OCI-LY3 (cell line): Measurements from ENCODE around the gene STAT4.

Experiments
- H2AFZ ChIP-seq: fragments of 200-600, 300-600 bp; shearing (Covaris generic); 2 replicates; pipeline ENCODE4 v1.6.0; 2014; ENCODE audit warnings: antibody characterized with exemption, low read depth, low read length
- H3K27ac ChIP-seq: fragments of 200-600, 300-600 bp; sonication (generic); 2 replicates; pipeline ENCODE4 v1.5.1; 2014; ENCODE audit warnings: mild to moderate bottlenecking, low read length, moderate library complexity, mixed read lengths
- H3K27me3 ChIP-seq: fragments of 200-600, 300-600 bp; sonication (generic); 2 replicates; pipeline ENCODE4 v1.6.1; 2014; ENCODE audit warnings: low read depth, low read length, mixed read lengths
- H3K36me3 ChIP-seq: fragments of 200-600, 300-600 bp; sonication (generic); replicated peaks from 2 replicates; pipeline ENCODE3; 2014; ENCODE audit warnings: low read depth, low read length, mixed read lengths
- H3K4me1 ChIP-seq: fragments of 300-600, 200-600 bp; sonication (generic); 2 replicates; pipeline ENCODE4 v1.6.1; 2014; ENCODE audit warnings: low read length, mixed read lengths
- H3K4me2 ChIP-seq: fragments of 200-600, 300-600 bp; sonication (generic); 2 replicates; pipeline ENCODE4 v1.6.1; 2014; ENCODE audit warnings: low read length, mixed read lengths
- H3K4me3 ChIP-seq: fragments of 300-600, 200-600 bp; sonication (generic); 2 replicates; pipeline ENCODE4 v1.5.1; 2014; ENCODE audit warnings: antibody characterized with exemption, mild to moderate bottlenecking, low read length, moderate library complexity
- H3K79me2 ChIP-seq: fragments of 300-600, 200-600 bp; shearing (Covaris generic); 2 replicates; pipeline ENCODE4 v1.6.1; 2014; ENCODE audit warnings: mild to moderate bottlenecking, low read length, mixed read lengths
- H3K9ac ChIP-seq: fragments of 300-600, 200-600 bp; shearing (Covaris generic); 2 replicates; pipeline ENCODE4 v1.6.0; 2014; ENCODE audit warnings: mild to moderate bottlenecking, low read length, moderate library complexity
- H3K9me3 ChIP-seq: fragments of 200-600, 300-600 bp; shearing (Covaris generic); 2 replicates; pipeline ENCODE4 v1.6.1; 2014; ENCODE audit warnings: low read length, mixed read lengths; ENCODE audit not compliant: insufficient read depth
- H4K20me1 ChIP-seq: fragments of 200-600, 300-600 bp; sonication (generic); 2 replicates; pipeline ENCODE4 v1.6.1; 2016; ENCODE audit warnings: low read length, mixed read lengths; ENCODE audit not compliant: insufficient read depth
- EZH2phosphoT487 ChIP-seq: fragments of 200-600 bp; shearing (Covaris generic); IDR thresholded peaks from 2 replicates; pipeline ENCODE4 v1.6.1; 2018; ENCODE audit warnings: antibody characterized with exemption, mixed run types, low read depth
- TF ChIP-seq, protein P1 (sequence below): fragments of 200-600, 300-600 bp; sonication (generic); IDR thresholded peaks from 2 replicates; pipeline ENCODE4 v1.5.1; 2014; ENCODE audit warnings: antibody characterized with exemption, low read length, low read depth

The STAT4 gene

DNA sequence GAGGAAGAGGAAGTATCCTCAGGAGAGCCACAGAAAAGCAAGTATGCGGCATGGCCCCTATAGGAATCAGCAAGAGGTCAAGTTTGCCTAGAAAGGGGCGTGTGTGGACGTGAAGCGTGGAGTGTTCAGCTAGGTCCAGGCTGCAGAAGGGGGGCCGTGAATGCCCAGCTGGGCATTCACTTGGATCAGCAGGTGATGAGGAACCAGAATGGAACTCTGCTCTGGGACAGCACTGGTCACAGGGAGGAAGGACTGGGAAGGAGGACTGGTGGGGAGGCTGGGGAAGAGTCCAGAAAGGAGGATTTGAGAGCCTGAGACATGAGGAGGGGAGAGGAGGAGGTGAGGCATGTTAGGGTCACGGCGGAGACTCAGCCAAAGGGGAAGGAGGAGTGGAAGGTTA, 156.6 kb downstream of the STAT4 start:
- Histone ChIP-seq H3K4me2 (no peak overlapping the region), H3K4me1 (peaks cover 8% of the 10 kb centered on the region), H3K27ac (no peak overlapping the region), H3K79me2 (no peaks in the 10 kb centered on the region), H3K27me3 (no peaks in the 10 kb centered on the region), H3K9me3 (no peaks in the 10 kb centered on the region), H3K4me3 (no peak overlapping the region), H3K9ac (no peak overlapping the region), H4K20me1 (no peaks in the 10 kb centered on the region), H2AFZ (no peak overlapping the region), H3K36me3 (peaks cover 52% of the 10 kb centered on the region)
- TF ChIP-seq EZH2phosphoT487, result no peak
- TF ChIP-seq, protein P1, sequence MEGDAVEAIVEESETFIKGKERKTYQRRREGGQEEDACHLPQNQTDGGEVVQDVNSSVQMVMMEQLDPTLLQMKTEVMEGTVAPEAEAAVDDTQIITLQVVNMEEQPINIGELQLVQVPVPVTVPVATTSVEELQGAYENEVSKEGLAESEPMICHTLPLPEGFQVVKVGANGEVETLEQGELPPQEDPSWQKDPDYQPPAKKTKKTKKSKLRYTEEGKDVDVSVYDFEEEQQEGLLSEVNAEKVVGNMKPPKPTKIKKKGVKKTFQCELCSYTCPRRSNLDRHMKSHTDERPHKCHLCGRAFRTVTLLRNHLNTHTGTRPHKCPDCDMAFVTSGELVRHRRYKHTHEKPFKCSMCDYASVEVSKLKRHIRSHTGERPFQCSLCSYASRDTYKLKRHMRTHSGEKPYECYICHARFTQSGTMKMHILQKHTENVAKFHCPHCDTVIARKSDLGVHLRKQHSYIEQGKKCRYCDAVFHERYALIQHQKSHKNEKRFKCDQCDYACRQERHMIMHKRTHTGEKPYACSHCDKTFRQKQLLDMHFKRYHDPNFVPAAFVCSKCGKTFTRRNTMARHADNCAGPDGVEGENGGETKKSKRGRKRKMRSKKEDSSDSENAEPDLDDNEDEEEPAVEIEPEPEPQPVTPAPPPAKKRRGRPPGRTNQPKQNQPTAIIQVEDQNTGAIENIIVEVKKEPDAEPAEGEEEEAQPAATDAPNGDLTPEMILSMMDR, result no peak

DNA sequence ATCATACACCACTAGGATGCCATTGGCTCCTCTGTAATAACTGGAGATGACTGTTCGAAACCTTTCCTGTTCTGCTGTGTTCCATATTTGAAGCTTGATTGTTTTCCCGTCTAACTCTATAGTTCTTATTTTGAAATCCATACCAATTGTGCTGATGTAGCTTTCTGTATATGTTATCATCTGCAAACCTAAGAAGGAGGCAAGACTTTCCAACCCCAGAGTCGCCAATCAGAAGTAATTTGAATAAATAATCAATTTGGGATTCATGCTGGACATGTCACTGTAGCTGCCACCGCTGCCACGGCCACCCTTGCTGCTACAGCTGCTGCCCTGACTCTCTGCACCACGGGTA, 157.5 kb downstream of the STAT4 start:
- H3K27me3 ChIP-seq, result no peaks in the 10 kb centered on the region
- H3K36me3 ChIP-seq, result peaks cover 53% of the 10 kb centered on the region

DNA sequence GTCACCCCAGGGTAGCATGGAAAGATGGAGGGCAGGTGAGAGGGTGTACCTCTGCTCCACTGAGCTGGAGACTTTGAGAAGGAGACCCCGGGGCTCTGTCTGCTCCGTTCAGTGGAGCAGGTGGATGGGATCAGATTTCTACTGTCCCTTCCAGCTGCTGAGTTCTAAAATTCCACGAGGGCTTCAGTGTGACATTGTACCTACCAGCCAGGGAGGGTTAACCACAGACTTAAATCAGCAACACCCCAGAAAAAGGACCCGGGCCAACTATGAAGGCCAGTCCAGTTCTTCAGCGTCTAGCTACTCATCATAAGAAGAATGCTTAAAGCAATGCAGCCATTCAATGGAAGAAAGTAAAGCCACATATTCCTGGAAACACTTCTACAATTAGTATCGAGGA, 160.7 kb downstream of the STAT4 start:
- no peak overlapping the region for H3K27ac ChIP-seq
- no peak overlapping the region for H2AFZ ChIP-seq
- no peaks in the 10 kb centered on the region for H3K27me3 ChIP-seq
- no peak overlapping the region for H3K4me3 ChIP-seq
- H3K9me3 ChIP-seq, result no peaks in the 10 kb centered on the region
- no peaks in the 10 kb centered on the region for H3K79me2 ChIP-seq
- no peak overlapping the region for H3K4me2 ChIP-seq
- H4K20me1 ChIP-seq, result no peaks in the 10 kb centered on the region
- no peaks in the 10 kb centered on the region for H3K4me1 ChIP-seq
- TF ChIP-seq, protein P1, result no peak
- no peak for TF ChIP-seq EZH2phosphoT487
- H3K9ac ChIP-seq, result no peak overlapping the region
- peaks cover 40% of the 10 kb centered on the region for H3K36me3 ChIP-seq

More for the DNA sequence above, 157.5 kb downstream of the STAT4 start:
- Histone ChIP-seq H3K9me3 (no peaks in the 10 kb centered on the region), H3K9ac (no peak overlapping the region), H3K4me1 (peaks cover 8% of the 10 kb centered on the region), H3K4me3 (no peak overlapping the region), H3K79me2 (no peaks in the 10 kb centered on the region), H3K27ac (no peak overlapping the region), H4K20me1 (no peaks in the 10 kb centered on the region), H3K4me2 (no peak overlapping the region), H2AFZ (no peak overlapping the region)
- no peak for TF ChIP-seq EZH2phosphoT487
- TF ChIP-seq, protein P1, result no peak

DNA sequence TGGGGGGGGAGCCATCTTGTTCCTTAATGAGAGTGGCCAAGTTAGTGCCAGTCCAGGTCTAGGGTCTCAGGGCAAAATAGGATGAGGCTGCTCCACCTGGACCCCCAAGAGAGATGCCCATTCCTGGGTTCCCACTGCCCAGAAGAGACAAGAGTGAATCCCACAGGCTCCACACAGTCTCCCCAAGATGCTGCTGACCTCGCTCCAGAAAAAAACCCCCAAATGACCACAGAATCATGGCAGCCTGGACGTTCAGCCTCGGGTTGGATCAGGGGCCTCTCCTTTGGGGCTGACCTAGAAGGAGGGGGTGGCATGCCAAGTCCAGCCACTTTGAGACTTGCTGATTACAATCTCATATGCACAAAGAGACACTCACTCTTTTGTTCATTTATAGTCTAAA, 161.9 kb downstream of the STAT4 start:
- Histone ChIP-seq H2AFZ (no peak overlapping the region), H3K27ac (no peak overlapping the region), H3K27me3 (no peaks in the 10 kb centered on the region), H3K9ac (no peak overlapping the region), H3K4me2 (no peak overlapping the region), H3K4me3 (no peak overlapping the region), H3K4me1 (no peaks in the 10 kb centered on the region), H4K20me1 (no peaks in the 10 kb centered on the region), H3K36me3 (peaks cover 41% of the 10 kb centered on the region), H3K9me3 (no peaks in the 10 kb centered on the region), H3K79me2 (no peaks in the 10 kb centered on the region)
- TF ChIP-seq, protein P1, result no peak
- no peak for TF ChIP-seq EZH2phosphoT487
